Right cardiac atrium (tissue), 5 donors: ENCODE measurements around the gene HSD17B4. TPM values are rescaled to one million over a fixed set of nuclear protein-coding genes. Genes with fewer than 3 reads are reported as not detected.
"Not testable (repeated sequence)": the region's sequence is repeated elsewhere in the genome, so short reads cannot be mapped to it uniquely, and the experiment has no call there.

Experiments
- ATAC-seq, 2 donors: fragments of 200-7000 bp; cut with Tn5 transposase; one replicate each; pipeline versions ENCODE4 v1.8.0 to v1.9.1; 2020; ENCODE audit warnings: moderate library complexity in 2 of 2, mild to moderate bottlenecking in 1 of 2
- DNase-seq, 3 donors: peaks; one replicate each; pipeline ENCODE4 v3.0.0-alpha.2; 2020
- H3K27ac ChIP-seq: one replicate; pipeline ENCODE4 v1.5.1; 2013; ENCODE audit warnings: mild to moderate bottlenecking, low read length, control low read depth, moderate library complexity
- H3K27me3 ChIP-seq: one replicate; pipeline ENCODE4 v1.6.1; 2013; ENCODE audit not compliant: control insufficient read depth, insufficient read depth
- H3K4me1 ChIP-seq: one replicate; pipeline ENCODE4 v1.6.1; 2013; ENCODE audit warnings: low read length; ENCODE audit not compliant: control insufficient read depth, insufficient read depth
- H3K4me3 ChIP-seq: one replicate; pipeline ENCODE4 v1.5.1; 2013; ENCODE audit warnings: low read length, control low read depth
- H3K9me3 ChIP-seq: one replicate; pipeline ENCODE4 v1.6.1; 2013; ENCODE audit warnings: low read length; ENCODE audit not compliant: control insufficient read depth
- WGBS: extraction: QIAGEN DNeasy Blood & Tissue Kit; methylation state at CpG from one replicate; pipeline ENCODE4 v1.1.7; 2013; 5-methylcytosine and 5-hydroxymethylcytosine counted together
- intact Hi-C, 4 donors: fragments of 100-400 bp; cut with DNase I; formaldehyde crosslinking; loops; one replicate each; pipeline versions ENCODE4 v1.11.0 to v1.14.0; 2022 to 2023
- polyA plus RNA-seq: library from polyadenylated mRNA; stranded (reverse); fragments of 200-250 nt; gene quantifications from one replicate; pipeline ENCODE4 v1.2.3, GENCODE V29; 2013
- total RNA-seq, 4 donors: library from RNA; stranded (reverse); fragmentation: NEBNext Ultra II Directional; extraction: Animal tissue kit (Norgen Biotek cat#: 25700); gene quantifications; one replicate each; pipeline ENCODE4 v1.2.1, GENCODE V29; 2021
- donor health status: healthy with polysubstance abuse.
- donor health status: DM: no; HTN: yes; CAD: no.
- donor health status: DM: no; HTN: no; CAD: no.
- donor health status: DM: no; HTN: yes; CAD: no; lungs with severe emphysema.
- donor health status: DM: yes; HTN: yes; CAD: no.

The HSD17B4 gene
- total and polyA plus RNA-seq, 5 donors: 200 to 253 (median 208) TPM

DNA sequence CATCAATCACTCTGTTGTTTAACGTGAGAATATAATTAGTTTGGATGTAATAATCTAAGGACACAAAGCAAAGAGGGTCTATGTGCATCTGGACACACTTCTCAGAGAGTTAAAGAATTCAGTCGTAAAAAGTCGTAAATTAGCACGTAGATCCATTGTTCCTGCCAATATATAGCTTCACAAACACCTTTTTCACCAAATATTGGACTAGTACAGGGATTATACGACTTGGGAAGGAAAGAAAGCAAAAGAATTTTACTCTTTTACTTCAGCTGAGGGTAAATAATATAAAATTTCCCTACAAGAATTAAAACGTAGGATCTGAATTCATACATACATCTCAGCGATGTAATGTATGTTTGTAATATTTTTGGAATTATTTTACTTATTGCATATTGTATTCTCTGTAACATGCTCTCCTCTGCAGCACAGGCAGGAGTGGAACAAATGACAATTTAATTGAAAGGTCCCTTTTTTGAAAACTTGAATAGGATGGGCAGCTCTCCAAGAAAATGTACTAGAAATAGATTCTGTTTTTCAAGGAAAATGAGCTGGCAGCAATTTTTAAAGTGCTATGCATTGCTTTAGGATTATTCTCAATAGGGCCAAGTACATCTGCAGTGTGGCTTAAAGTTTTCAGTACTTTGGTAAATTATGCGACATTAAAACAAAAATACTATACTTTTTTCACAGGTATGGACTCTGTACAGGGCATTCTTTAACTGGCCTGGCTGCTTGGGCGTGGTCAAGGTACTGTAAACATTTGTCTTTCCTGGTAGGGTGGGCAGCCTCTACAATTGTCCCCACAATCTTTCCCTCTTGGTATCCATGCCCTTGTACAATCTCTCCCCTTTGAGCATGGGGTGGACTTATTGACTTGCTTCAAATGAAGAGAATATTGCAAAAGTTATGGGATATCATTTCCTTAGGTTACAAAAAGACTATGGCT is 39.7 kb upstream of the HSD17B4 start:
- no peaks in the 10 kb centered on the region for H3K27me3 ChIP-seq
- DNase-seq (no peak), ATAC-seq (no peak)
- intact Hi-C loops: loop anchor here in 2 of 4 donors (5.0 kb wide), 1 partner anchor 425 kb away; the partner anchor contains the start of gene DTWD2 (in 2 of the 2)
- WGBS: 36% methylated on average over 9 of the region's 9 CpGs
- no peaks in the 10 kb centered on the region for H3K9me3 ChIP-seq
- no peak overlapping the region for H3K27ac ChIP-seq
- no peaks in the 10 kb centered on the region for H3K4me1 ChIP-seq
- peak overlapping the region; percentile 82 for H3K4me3 ChIP-seq

DNA sequence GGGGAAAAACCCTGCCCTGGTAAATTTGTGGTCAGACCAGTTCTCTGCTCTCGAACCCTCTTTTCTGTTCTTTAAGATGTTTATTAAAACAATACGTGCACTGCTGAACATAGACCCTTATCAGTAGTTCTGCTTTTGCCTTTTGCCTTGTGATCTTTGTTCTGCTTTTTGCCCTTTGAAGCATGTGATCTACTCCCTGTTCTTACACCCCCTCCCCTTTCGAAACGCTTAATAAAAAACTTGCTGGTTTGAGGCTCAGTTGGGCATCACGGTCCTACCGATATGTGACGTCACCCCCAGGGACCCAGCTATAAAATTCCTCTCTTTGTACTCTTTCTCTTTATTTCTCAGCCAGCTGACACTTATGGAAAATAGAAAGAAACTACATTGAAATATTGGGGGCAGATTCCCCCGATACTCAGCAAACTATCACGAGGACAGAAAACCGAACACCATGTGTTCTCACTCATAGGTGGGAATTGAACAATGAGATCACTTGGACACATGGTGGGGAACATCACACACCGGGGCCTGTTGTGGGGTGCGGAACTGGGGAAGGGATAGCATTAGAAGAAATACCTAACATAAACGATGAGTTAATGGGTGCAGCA is 38.1 kb upstream of the HSD17B4 start:
- not testable (repeated sequence) for H3K4me1 ChIP-seq, H3K27me3 ChIP-seq, H3K9me3 ChIP-seq, ATAC-seq, H3K4me3 ChIP-seq, H3K27ac ChIP-seq, DNase-seq
- WGBS: 85% methylated on average over 13 of the region's 13 CpGs
- intact Hi-C loops: loop anchor here in 2 of 4 donors (5.0 kb wide), 1 partner anchor 427 kb away; the partner anchor contains the start of gene DTWD2 (in 2 of the 2)

DNA sequence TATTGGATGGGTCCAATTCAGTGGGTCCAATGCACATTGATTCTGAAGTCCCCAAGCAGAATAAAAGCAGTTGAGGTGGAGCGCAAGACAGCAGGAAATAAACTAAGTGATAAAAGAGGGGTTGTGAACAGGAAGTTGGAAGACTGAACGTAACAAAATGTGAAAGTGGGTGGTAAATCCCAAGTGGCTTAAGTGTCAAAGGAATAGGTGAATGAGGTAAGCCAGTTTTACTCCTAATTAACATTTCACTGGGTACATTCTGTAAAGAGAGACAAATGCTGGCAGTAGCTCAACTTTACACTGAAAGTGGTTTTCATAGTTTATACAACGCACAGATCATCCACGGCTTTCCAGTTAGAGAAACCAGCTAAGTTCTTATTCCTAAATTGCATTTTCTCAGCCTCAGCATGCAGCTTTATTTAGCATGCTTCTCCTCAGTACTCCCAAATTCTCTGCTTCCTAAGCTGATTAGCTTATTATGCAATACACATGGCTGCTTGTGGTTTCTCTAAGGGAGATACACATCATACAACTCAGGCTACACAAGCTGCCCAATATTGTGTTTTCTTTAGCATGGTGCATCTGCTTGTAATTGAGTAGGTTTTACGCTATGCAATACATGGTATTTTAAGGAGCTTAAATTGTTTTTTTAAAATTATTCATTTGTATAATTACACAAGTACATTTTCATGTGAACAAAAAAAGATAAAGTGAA is 34.2 kb upstream of the HSD17B4 start:
- 59% methylated on average over 5 of the region's 5 CpGs for whole genome bisulfite sequencing
- Histone ChIP-seq H3K27me3 (no peaks in the 10 kb centered on the region), H3K4me1 (no peaks in the 10 kb centered on the region), H3K27ac (no peak overlapping the region), H3K9me3 (no peaks in the 10 kb centered on the region), H3K4me3 (no peak overlapping the region)
- ATAC-seq (peak; percentile 43 to 50), DNase-seq (no peak)
- intact Hi-C loops: no loop called here

DNA sequence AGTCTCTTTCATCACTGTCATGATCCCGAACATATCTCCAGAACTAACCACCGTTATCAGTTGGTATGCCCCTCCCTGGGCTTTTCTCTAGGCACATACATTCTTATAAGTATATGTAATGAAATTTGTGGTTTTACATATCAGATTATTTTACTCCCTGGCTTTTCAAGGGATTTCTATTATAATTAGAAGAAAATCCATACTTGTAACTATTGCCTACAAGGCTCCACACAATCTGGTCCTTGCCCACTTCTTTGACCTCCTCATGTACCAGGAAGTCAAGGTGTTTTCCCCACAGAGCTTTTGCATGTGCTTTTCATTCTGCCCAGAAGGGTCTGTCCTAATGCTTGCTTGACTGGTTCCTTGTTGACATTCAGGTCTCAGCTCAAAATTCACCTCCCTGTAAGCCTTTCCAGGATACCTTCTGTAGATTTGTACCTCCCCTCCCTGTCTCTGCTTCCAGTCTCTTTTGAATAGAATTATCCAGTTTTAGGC is 33.6 kb upstream of the HSD17B4 start:
- ATAC-seq (no peak), DNase-seq (no peak)
- no peaks in the 10 kb centered on the region for H3K4me1 ChIP-seq
- H3K4me3 ChIP-seq: no peak overlapping the region
- no peaks in the 10 kb centered on the region for H3K9me3 ChIP-seq
- WGBS: 46% methylated on average over 2 of the region's 2 CpGs
- no peak overlapping the region for H3K27ac ChIP-seq
- no peaks in the 10 kb centered on the region for H3K27me3 ChIP-seq
- intact Hi-C loops: no loop called here

- 76% methylated on average over 3 of the region's 3 CpGs for WGBS
- no peak for ATAC-seq
- DNase-seq: no peak
- Histone ChIP-seq H3K4me1 (no peaks in the 10 kb centered on the region), H3K9me3 (no peaks in the 10 kb centered on the region), H3K27me3 (no peaks in the 10 kb centered on the region), H3K4me3 (no peak overlapping the region), H3K27ac (no peak overlapping the region)
- intact Hi-C loops: no loop called here
Observed at GRCh38 chr5:119420169-119420568, 32.1 kb upstream of the HSD17B4 start.

DNA sequence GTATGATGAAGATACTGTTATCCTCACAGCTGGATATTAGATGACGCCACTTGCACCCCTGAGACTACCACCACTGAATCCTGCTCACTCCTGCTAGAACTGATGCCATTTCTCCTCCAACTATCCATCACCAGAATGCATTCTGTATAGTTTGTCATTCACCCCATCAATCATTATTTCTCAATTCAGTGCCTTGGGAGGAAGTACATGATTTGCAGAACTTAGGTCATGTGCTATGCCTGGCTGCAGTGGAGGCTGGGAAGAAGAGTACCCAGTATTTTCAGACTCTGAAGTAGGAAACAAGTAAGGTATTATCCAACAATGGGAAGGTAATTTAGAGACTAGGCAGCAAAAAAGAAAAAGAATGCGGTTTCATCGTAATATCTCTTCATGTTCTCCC is 26.2 kb upstream of the HSD17B4 start:
- Histone ChIP-seq H3K4me1 (no peaks in the 10 kb centered on the region), H3K4me3 (no peak overlapping the region), H3K9me3 (no peaks in the 10 kb centered on the region), H3K27me3 (no peaks in the 10 kb centered on the region), H3K27ac (no peak overlapping the region)
- ATAC-seq (no peak), DNase-seq (no peak)
- intact Hi-C loops: no loop called here
- WGBS: 97% methylated on average over 3 of the region's 3 CpGs

- Histone ChIP-seq H3K4me1 (no peaks in the 10 kb centered on the region), H3K9me3 (no peaks in the 10 kb centered on the region), H3K27me3 (no peaks in the 10 kb centered on the region), H3K27ac (no peak overlapping the region), H3K4me3 (no peak overlapping the region)
- intact Hi-C loops: no loop called here
- 70% methylated on average over 2 of the region's 2 CpGs for WGBS
- peak in 1 of 2 donors; percentile 41 for ATAC-seq
- DNase-seq: no peak
Observed at GRCh38 chr5:119427060-119427459, 25.2 kb upstream of the HSD17B4 start.

DNA sequence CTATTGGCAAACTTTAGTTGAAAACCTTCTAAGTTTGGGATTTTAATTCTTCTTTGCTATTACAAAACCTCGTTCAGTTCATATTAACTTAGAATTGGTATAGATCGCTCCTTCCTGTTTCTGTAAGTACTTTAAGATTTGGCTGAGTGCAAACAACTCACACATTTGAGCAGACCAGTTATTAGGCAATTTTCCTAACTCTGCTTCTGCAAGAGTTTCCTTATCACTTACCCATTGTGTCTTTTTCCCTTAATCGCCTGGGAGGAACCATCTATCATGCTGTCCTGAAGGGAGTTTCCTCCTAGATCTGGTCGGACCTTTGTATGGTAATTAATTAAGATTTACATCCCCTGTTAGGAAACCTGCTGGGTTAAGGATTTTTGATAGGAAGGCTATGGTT is 24.7 kb upstream of the HSD17B4 start:
- H3K4me1 ChIP-seq, H3K27me3 ChIP-seq, H3K27ac ChIP-seq, ATAC-seq, DNase-seq, H3K9me3 ChIP-seq, H3K4me3 ChIP-seq, intact Hi-C loops: not testable (repeated sequence)
- 34% methylated on average over 4 of the region's 4 CpGs for whole genome bisulfite sequencing

DNA sequence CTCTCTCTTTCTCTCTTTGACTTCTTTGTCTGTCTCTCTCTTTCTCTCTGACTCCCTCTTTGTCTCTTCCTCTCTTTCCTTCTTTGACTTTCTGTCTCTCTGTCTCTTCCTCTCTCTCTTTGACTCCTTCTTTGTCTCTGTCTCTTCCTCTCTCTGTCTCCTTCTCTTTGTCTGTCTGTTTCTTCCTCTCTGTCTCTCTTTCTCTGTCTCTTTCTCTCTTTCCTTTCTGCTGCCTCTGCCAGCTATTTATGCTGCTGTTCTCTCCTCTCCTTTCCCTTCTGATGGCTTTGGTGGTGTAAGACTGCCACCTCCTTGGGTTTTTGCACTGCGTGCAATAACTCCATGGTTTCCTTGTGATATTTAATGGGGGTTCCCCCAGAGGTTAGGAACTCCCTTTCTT is 24.1 kb upstream of the HSD17B4 start:
- intact Hi-C loops, H3K27me3 ChIP-seq, H3K9me3 ChIP-seq, H3K4me3 ChIP-seq, H3K27ac ChIP-seq, DNase-seq, ATAC-seq, H3K4me1 ChIP-seq: not testable (repeated sequence)
- 69% methylated on average over 1 of the region's 1 CpG for WGBS

DNA sequence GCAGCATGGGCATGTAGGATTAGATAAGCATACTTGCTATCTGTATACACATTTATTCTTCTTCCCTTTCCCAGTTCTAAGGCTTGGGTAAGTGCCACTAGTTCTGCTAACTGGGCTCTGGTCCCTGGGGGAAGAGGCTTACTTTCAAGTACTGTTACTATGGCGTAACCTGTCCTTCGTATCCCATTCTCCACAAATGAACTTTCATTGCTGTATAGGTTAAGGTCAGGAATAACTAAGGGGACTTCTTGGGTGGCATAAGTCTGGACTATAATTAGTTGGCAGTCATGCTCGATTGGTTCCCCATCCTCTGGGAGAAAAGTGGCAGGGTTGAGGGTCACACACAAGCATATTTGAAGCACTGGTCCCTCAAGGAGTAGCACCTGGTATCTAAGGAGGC is 23.7 kb upstream of the HSD17B4 start:
- H3K27ac ChIP-seq, H3K9me3 ChIP-seq, DNase-seq, intact Hi-C loops, ATAC-seq, H3K4me1 ChIP-seq, H3K27me3 ChIP-seq, H3K4me3 ChIP-seq: not testable (repeated sequence)
- 68% methylated on average over 3 of the region's 3 CpGs for WGBS
